HEK293 (cell line): ENCODE measurements around the gene BRAT1.

ENCODE experiments used
- CTCF ChIP-seq: fragments of 450-650 bp; formaldehyde crosslinking; IDR thresholded peaks from 2 replicates; pipeline ENCODE4 v1.5.1; 2016; ENCODE audit warnings: missing biosample characterization, missing genetic modification characterization
- GLI2 ChIP-seq: fragments of 450-650 bp; formaldehyde crosslinking; IDR thresholded peaks from 2 replicates; pipeline ENCODE4; 2017; ENCODE audit warnings: missing biosample characterization, missing genetic modification characterization, low read depth, borderline replicate concordance
- TCF7L2 ChIP-seq: IDR thresholded peaks from 2 replicates; pipeline ENCODE4 v1.6.1; 2011; ENCODE audit warnings: low read depth, mild to moderate bottlenecking, inconsistent platforms, low read length, moderate library complexity, borderline replicate concordance
- YY1 ChIP-seq: fragments of 450-650 bp; formaldehyde crosslinking; IDR thresholded peaks from 2 replicates; pipeline ENCODE4 v1.5.1; 2018; ENCODE audit warnings: missing biosample characterization, missing genetic modification characterization
- ZNF132 ChIP-seq: fragments of 450-650 bp; formaldehyde crosslinking; IDR thresholded peaks from 2 replicates; pipeline ENCODE4 v1.5.1; 2017; ENCODE audit warnings: missing biosample characterization, missing genetic modification characterization, borderline replicate concordance
- ZNF701 ChIP-seq: fragments of 450-650 bp; formaldehyde crosslinking; IDR thresholded peaks from 2 replicates; pipeline ENCODE4 v1.5.1; 2016; ENCODE audit warnings: missing biosample characterization, missing genetic modification characterization
- ZNF830 ChIP-seq: fragments of 450-650 bp; IDR thresholded peaks from 2 replicates; pipeline ENCODE4 v1.5.0; 2018; ENCODE audit warnings: missing biosample characterization, missing genetic modification characterization, low read depth, mild to moderate bottlenecking, moderate library complexity

GRCh38 chr7:2523461-2523936 lies 31.8 kb downstream of the BRAT1 start:
- no peak for TF ChIP-seq YY1
- TF ChIP-seq TCF7L2, result no peak
- TF ChIP-seq ZNF830 (tag by site-specific recombination), result no peak
- TF ChIP-seq CTCF (tag by site-specific recombination), result no peak
- no peak for TF ChIP-seq ZNF132 (tag by site-specific recombination)
- no peak for TF ChIP-seq ZNF701 (tag by site-specific recombination)
- TF ChIP-seq GLI2, result no peak
